ENCODE data around the gene OLFM4. TPM values are rescaled to one million over a fixed set of nuclear protein-coding genes. Genes with fewer than 3 reads are reported as not detected.

OLFM4 gene
- total and polyA plus RNA-seq, 10 of the 15 experiments (the other 5 are each of a cell fraction or from before 2014, with no cell fraction given) = 0.03 to 0.27 (median 0.11) TPM; not detected in 6

GRCh38 chr13:53054569-53054968 is 26.0 kb downstream of the OLFM4 start:
- Histone ChIP-seq H3K27me3 (replicated peaks in 1 of 2; ENCODE audit: control insufficient read depth in 2 of 2, insufficient read depth in 2 of 2, low read length in 1 of 2) (no peaks in the 10 kb centered on the region), H3K9ac (ENCODE audit: control insufficient read depth, insufficient read depth, low read length) (no peak overlapping the region), H3K4me3 (no peak overlapping the region), H3K79me2 (ENCODE audit: control insufficient read depth, insufficient read depth, low read length) (no peaks in the 10 kb centered on the region), H3K9me3 (replicated peaks; ENCODE audit: control insufficient read depth, insufficient read depth, low read length) (no peaks in the 10 kb centered on the region), H3K4me2 (ENCODE audit: control insufficient read depth, insufficient read depth) (no peak overlapping the region), H3K36me3 (ENCODE audit: control insufficient read depth in 2 of 2, insufficient read depth in 2 of 2, low read length in 1 of 2) (no peaks in the 10 kb centered on the region), H3K4me1 (ENCODE audit: control insufficient read depth, insufficient read depth, low read length) (no peaks in the 10 kb centered on the region), H3K27ac (ENCODE audit: control insufficient read depth, insufficient read depth) (no peak overlapping the region), H4K20me1 (ENCODE audit: control insufficient read depth, insufficient read depth) (no peaks in the 10 kb centered on the region), H2AFZ (ENCODE audit: control insufficient read depth, low read depth, low read length) (no peak overlapping the region)
- ChIA-PET POLR2A (no interaction called here), CTCF (interaction anchor here (1.6 kb wide), 1 partner anchor 14 kb away, joined by 4 read pairs; no protein-coding TSS in a partner anchor), RAD21 (ENCODE audit: unreplicated experiment) (no interaction called here), SMC1A (ENCODE audit: uncharacterized antibody, unreplicated experiment) (no interaction called here)
- TF ChIP-seq PAX5 (IDR thresholded peaks at IDR 0.05; ENCODE audit: borderline replicate concordance, low read depth, low read length) = no peak
- TF ChIP-seq JUNB (IDR thresholded peaks at IDR 0.05) = no peak
- no peak for TF ChIP-seq ASH2L (IDR thresholded peaks at IDR 0.05; ENCODE audit: borderline replicate concordance, low read depth)
- FAIRE-seq (no peak), ATAC-seq (no peak), DNase-seq (ENCODE audit: low read depth, low spot score) (no peak)
- 2% methylated on average over 4 of the region's 4 CpGs for WGBS (ENCODE audit: insufficient coverage, insufficient replicate concordance, low lambda C conversion rate, missing lambda C conversion rate)
- intact Hi-C loops (cut with micrococcal nuclease; ENCODE audit: unreplicated experiment) (no loop called here), in situ Hi-C loops (cut with MboI) (no loop called here)
- BruUV-seq (replicated peaks) = no TSS peak

GRCh38 chr13:53058065-53058679 is 29.6 kb downstream of the OLFM4 start:
- no peaks in the 10 kb centered on the region for H3K9me3 ChIP-seq (replicated peaks; ENCODE audit: control insufficient read depth, insufficient read depth, low read length)
- H3K4me3 ChIP-seq = no peak overlapping the region
- FAIRE-seq = no peak
- WGBS (ENCODE audit: insufficient coverage, insufficient replicate concordance, low lambda C conversion rate, missing lambda C conversion rate) = 4% methylated on average over 3 of the region's 3 CpGs
- no peaks in the 10 kb centered on the region for H4K20me1 ChIP-seq (ENCODE audit: control insufficient read depth, insufficient read depth)
- no peaks in the 10 kb centered on the region for H3K27me3 ChIP-seq (replicated peaks in 1 of 2; ENCODE audit: control insufficient read depth in 2 of 2, insufficient read depth in 2 of 2, low read length in 1 of 2)
- no peak overlapping the region for H3K9ac ChIP-seq (ENCODE audit: control insufficient read depth, insufficient read depth, low read length)
- intact Hi-C loops (cut with micrococcal nuclease; ENCODE audit: unreplicated experiment) (no loop called here), in situ Hi-C loops (cut with MboI) (no loop called here)
- no peak for ATAC-seq
- H3K36me3 ChIP-seq (ENCODE audit: control insufficient read depth in 2 of 2, insufficient read depth in 2 of 2, low read length in 1 of 2) = no peaks in the 10 kb centered on the region
- H3K4me1 ChIP-seq (ENCODE audit: control insufficient read depth, insufficient read depth, low read length) = no peaks in the 10 kb centered on the region
- RAD21 ChIA-PET (ENCODE audit: unreplicated experiment) = no interaction called here
- BruUV-seq (replicated peaks) = no TSS peak
- H3K4me2 ChIP-seq (ENCODE audit: control insufficient read depth, insufficient read depth) = no peak overlapping the region
- no peak for DNase-seq (ENCODE audit: low read depth, low spot score)
- H3K27ac ChIP-seq (ENCODE audit: control insufficient read depth, insufficient read depth) = no peak overlapping the region
- no peak overlapping the region for H2AFZ ChIP-seq (ENCODE audit: control insufficient read depth, low read depth, low read length)
- POLR2A ChIA-PET = no interaction called here
- no peaks in the 10 kb centered on the region for H3K79me2 ChIP-seq (ENCODE audit: control insufficient read depth, insufficient read depth, low read length)
- SMC1A ChIA-PET (ENCODE audit: uncharacterized antibody, unreplicated experiment) = no interaction called here
- CTCF ChIA-PET = no interaction called here
- TF ChIP-seq SIX5 (IDR thresholded peaks at IDR 0.05; ENCODE audit: low read depth, low read length, severe bottlenecking) (no peak), MAX (IDR thresholded peaks at IDR 0.05; ENCODE audit: low read depth, low read length) (no peak), E4F1 (IDR thresholded peaks at IDR 0.05; ENCODE audit: borderline replicate concordance, partially characterized antibody) (no peak), CHD2 (IDR thresholded peaks at IDR 0.05; ENCODE audit: borderline replicate concordance, low read depth, low read length) (no peak), CREM (IDR thresholded peaks at IDR 0.05; ENCODE audit: low read depth) (no peak), EED (IDR thresholded peaks at IDR 0.05; ENCODE audit: low read depth) (no peak), BCL11A (IDR thresholded peaks at IDR 0.05; ENCODE audit: low read depth, low read length) (no peak), MTA2 (IDR thresholded peaks at IDR 0.05; ENCODE audit: low read depth) (no peak), NR2C1 (IDR thresholded peaks at IDR 0.05) (no peak)

Measured in GM12878 (cell line).